HG03439 (cell line): Measurements from ENCODE around the gene PAX8.
"Not testable (repeated sequence)": the region's sequence is repeated elsewhere in the genome, so short reads cannot be mapped to it uniquely, and the experiment has no call there.

ENCODE experiments used
- ATAC-seq: cut with Tn5 transposase; IDR thresholded peaks from one replicate; pipeline ENCODE4 v1.9.1; 2021; ENCODE audit warnings: mild to moderate bottlenecking, moderate library complexity; ENCODE audit not compliant: unreplicated experiment

PAX8 gene

GRCh38 chr2:113291191-113291590 lies 12.5 kb upstream of the PAX8 start:
- no peak for ATAC-seq

- ATAC-seq = not testable (repeated sequence)
These were observed 10.0 kb upstream of the PAX8 start for GRCh38 chr2:113288674-113289149.

GRCh38 chr2:113288117-113288673 lies 9.5 kb upstream of the PAX8 start:
- ATAC-seq = not testable (repeated sequence)

GRCh38 chr2:113285816-113286215 lies 7.1 kb upstream of the PAX8 start:
- no peak for ATAC-seq

- ATAC-seq = not testable (repeated sequence)
These were observed 6.3 kb upstream of the PAX8 start for GRCh38 chr2:113284999-113285398.

GRCh38 chr2:113284476-113284875 lies 5.8 kb upstream of the PAX8 start:
- ATAC-seq = no peak

GRCh38 chr2:113283704-113284284 lies 5.1 kb upstream of the PAX8 start:
- ATAC-seq = no peak

GRCh38 chr2:113282747-113283533 lies 4.2 kb upstream of the PAX8 start:
- ATAC-seq = no peak

- no peak for ATAC-seq
These were observed 3.4 kb upstream of the PAX8 start for GRCh38 chr2:113281910-113282746.

- ATAC-seq = no peak
These were observed 514 bp downstream of the PAX8 start for GRCh38 chr2:113278073-113278741.

- no peak for ATAC-seq
These were observed 1.1 kb downstream of the PAX8 start for GRCh38 chr2:113277474-113278072.

GRCh38 chr2:113276761-113277425 lies 1.8 kb downstream of the PAX8 start:
- ATAC-seq = no peak

- no peak for ATAC-seq
These were observed 2.4 kb downstream of the PAX8 start for GRCh38 chr2:113276216-113276760.

- no peak for ATAC-seq
These were observed 3.0 kb downstream of the PAX8 start for GRCh38 chr2:113275556-113276215.

- no peak for ATAC-seq
These were observed 4.3 kb downstream of the PAX8 start for GRCh38 chr2:113274432-113274831.

- ATAC-seq = no peak
These were observed 4.7 kb downstream of the PAX8 start for GRCh38 chr2:113273981-113274380.

GRCh38 chr2:113273027-113273551 lies 5.6 kb downstream of the PAX8 start:
- ATAC-seq = no peak

GRCh38 chr2:113272477-113272876 lies 6.2 kb downstream of the PAX8 start:
- ATAC-seq = no peak
